Lower leg skin (tissue), 4 donors: ENCODE results near the gene THAP7. TPM values are rescaled to one million over a fixed set of nuclear protein-coding genes. Genes with fewer than 3 reads are reported as not detected.

Source experiments
- DNase-seq, 2 donors: peaks; one replicate each; pipeline ENCODE4 v3.0.0-alpha.2; 2019; ENCODE audit warnings: low spot score in 2 of 2
- H3K4me3 ChIP-seq: fragments of 200-600 bp; sonication (generic); 2 replicates; pipeline ENCODE4 v1.5.1; 2017; ENCODE audit warnings: mild to moderate bottlenecking, low read depth; ENCODE audit not compliant: poor library complexity, severe bottlenecking
- CTCF ChIP-seq, 3 donors: fragments of 450-650 bp; IDR thresholded peaks; one replicate each; pipeline ENCODE4 v1.5.1; 2016; ENCODE audit warnings: antibody characterized with exemption in 3 of 3, mild to moderate bottlenecking in 3 of 3, moderate library complexity in 2 of 3
- POLR2A ChIP-seq, 2 donors: fragments of 450-650 bp; IDR thresholded peaks; one replicate each; pipeline ENCODE4 v1.6.1; 2016 to 2017; ENCODE audit warnings: antibody characterized with exemption in 2 of 2, mild to moderate bottlenecking in 1 of 2, moderate library complexity in 1 of 2
- WGBS, 2 donors: methylation state at CpG; one replicate each; pipeline ENCODE4 v1.1.5; 2018; 5-methylcytosine and 5-hydroxymethylcytosine counted together
- intact Hi-C: fragments of 100-400 bp; cut with DNase I; formaldehyde crosslinking; loops from one replicate; pipeline ENCODE4 v1.15.0; 2023; ENCODE audit warnings: low total_unique reads
- total RNA-seq, 4 donors: library from RNA; depleted of rRNA; stranded (reverse); fragments of >200 nt; gene quantifications; one replicate each; pipeline ENCODE4 v1.1.0, GENCODE V29; 2016

THAP7 gene
- total RNA-seq, 4 donors from 2014 or later: 23.3 to 48.2 (median 45.1) TPM

- 84 to 91% methylated on average over 15 to 16 of the region's 18 CpGs for WGBS, 2 donors
- intact Hi-C loops: no loop called here
Measured at GRCh38 chr22:21031545-21032036, 29.7 kb upstream of the THAP7 start.

GRCh38 chr22:21030621-21031544 is 29.0 kb upstream of the THAP7 start:
- intact Hi-C loops: no loop called here
- DNase-seq: no peak
- WGBS, 2 donors: 91 to 93% methylated on average over 34 to 40 of the region's 40 CpGs

More at GRCh38 chr22:21031545-21032036, 29.7 kb upstream of the THAP7 start:
- no peak for DNase-seq
- H3K4me3 ChIP-seq: no peak overlapping the region
- TF ChIP-seq POLR2A (IDR thresholded peaks at IDR 0.05) (no peak), CTCF (IDR thresholded peaks at IDR 0.05) (no peak)

GRCh38 chr22:21030032-21030431 is 28.1 kb upstream of the THAP7 start:
- no peak for DNase-seq
- intact Hi-C loops: no loop called here

More at GRCh38 chr22:21030621-21031544, 29.0 kb upstream of the THAP7 start:
- no peak overlapping the region for H3K4me3 ChIP-seq
- no peak for TF ChIP-seq POLR2A (IDR thresholded peaks at IDR 0.05)
- TF ChIP-seq CTCF (IDR thresholded peaks at IDR 0.05): no peak

GRCh38 chr22:21029486-21030025 is 27.6 kb upstream of the THAP7 start:
- WGBS, 2 donors: 57 to 72% methylated on average over 12 of the region's 12 CpGs
- intact Hi-C loops: loop anchor here (5.0 kb wide), 1 partner anchor 1683 kb away; no protein-coding TSS in a partner anchor
- H3K4me3 ChIP-seq: no peak overlapping the region
- no peak for DNase-seq
- TF ChIP-seq POLR2A (IDR thresholded peaks at IDR 0.05): no peak
- no peak for TF ChIP-seq CTCF (IDR thresholded peaks at IDR 0.05)

More at GRCh38 chr22:21030032-21030431, 28.1 kb upstream of the THAP7 start:
- no peak overlapping the region for H3K4me3 ChIP-seq
- WGBS, 2 donors: 83 to 89% methylated on average over 14 to 15 of the region's 15 CpGs
- no peak for TF ChIP-seq POLR2A (IDR thresholded peaks at IDR 0.05)
- no peak for TF ChIP-seq CTCF (IDR thresholded peaks at IDR 0.05)

GRCh38 chr22:21028277-21029251 is 26.6 kb upstream of the THAP7 start:
- intact Hi-C loops: loop anchor here (5.0 kb wide), 1 partner anchor 1684 kb away; no protein-coding TSS in a partner anchor
- no peak overlapping the region for H3K4me3 ChIP-seq
- no peak for DNase-seq
- no peak for TF ChIP-seq CTCF (IDR thresholded peaks at IDR 0.05)
- TF ChIP-seq POLR2A (IDR thresholded peaks at IDR 0.05): no peak
- 93 to 94% methylated on average over 3 to 11 of the region's 13 CpGs for WGBS, 2 donors
